Endothelial cell (in vitro differentiated cells): Measurements from ENCODE around the gene RHO. TPM values are rescaled to one million over a fixed set of nuclear protein-coding genes. Genes with fewer than 3 reads are reported as not detected.
"Not testable (repeated sequence)": the region's sequence is repeated elsewhere in the genome, so short reads cannot be mapped to it uniquely, and the experiment has no call there.

ENCODE experiments used
- DNase-seq: peaks from one replicate; pipeline ENCODE4 v3.0.0; 2021; ENCODE audit warnings: low spot score
- H3K27ac Mint-ChIP-seq: one replicate; pipeline ENCODE4 v1.8.0; 2021; ENCODE audit warnings: mixed read lengths, inconsistent platforms; ENCODE audit not compliant: unreplicated experiment
- H3K27me3 Mint-ChIP-seq: one replicate; pipeline ENCODE4 v1.8.0; 2021; ENCODE audit warnings: mild to moderate bottlenecking, moderate library complexity, mixed read lengths, inconsistent platforms; ENCODE audit not compliant: unreplicated experiment
- H3K36me3 Mint-ChIP-seq: one replicate; pipeline ENCODE4 v1.8.0; 2021; ENCODE audit warnings: mild to moderate bottlenecking, low read depth, mixed read lengths, inconsistent platforms; ENCODE audit not compliant: unreplicated experiment
- H3K4me1 Mint-ChIP-seq: one replicate; pipeline ENCODE4 v1.8.0; 2021; ENCODE audit warnings: mild to moderate bottlenecking, mixed read lengths, inconsistent platforms; ENCODE audit not compliant: unreplicated experiment
- H3K4me3 Mint-ChIP-seq: one replicate; pipeline ENCODE4 v1.8.0; 2021; ENCODE audit warnings: mild to moderate bottlenecking, mixed read lengths, inconsistent platforms; ENCODE audit not compliant: unreplicated experiment
- H3K9me3 Mint-ChIP-seq: one replicate; pipeline ENCODE4 v1.8.0; 2021; ENCODE audit warnings: mixed read lengths, inconsistent platforms; ENCODE audit not compliant: unreplicated experiment
- CTCF ChIP-seq: fragments of 200-600 bp; sonication (generic); IDR thresholded peaks from one replicate; pipeline ENCODE4 v1.5.0; 2021; ENCODE audit warnings: antibody characterized with exemption; ENCODE audit not compliant: unreplicated experiment
- total RNA-seq: library from RNA; stranded (reverse); fragmentation: NEBNext Ultra II Directional; extraction: Animal tissue kit (Norgen Biotek cat#: 25700); gene quantifications from one replicate; pipeline ENCODE4 v1.2.1, GENCODE V29; 2021; ENCODE audit not compliant: unreplicated experiment

RHO gene
- total RNA-seq, 1 donor from 2014 or later = not detected

DNA sequence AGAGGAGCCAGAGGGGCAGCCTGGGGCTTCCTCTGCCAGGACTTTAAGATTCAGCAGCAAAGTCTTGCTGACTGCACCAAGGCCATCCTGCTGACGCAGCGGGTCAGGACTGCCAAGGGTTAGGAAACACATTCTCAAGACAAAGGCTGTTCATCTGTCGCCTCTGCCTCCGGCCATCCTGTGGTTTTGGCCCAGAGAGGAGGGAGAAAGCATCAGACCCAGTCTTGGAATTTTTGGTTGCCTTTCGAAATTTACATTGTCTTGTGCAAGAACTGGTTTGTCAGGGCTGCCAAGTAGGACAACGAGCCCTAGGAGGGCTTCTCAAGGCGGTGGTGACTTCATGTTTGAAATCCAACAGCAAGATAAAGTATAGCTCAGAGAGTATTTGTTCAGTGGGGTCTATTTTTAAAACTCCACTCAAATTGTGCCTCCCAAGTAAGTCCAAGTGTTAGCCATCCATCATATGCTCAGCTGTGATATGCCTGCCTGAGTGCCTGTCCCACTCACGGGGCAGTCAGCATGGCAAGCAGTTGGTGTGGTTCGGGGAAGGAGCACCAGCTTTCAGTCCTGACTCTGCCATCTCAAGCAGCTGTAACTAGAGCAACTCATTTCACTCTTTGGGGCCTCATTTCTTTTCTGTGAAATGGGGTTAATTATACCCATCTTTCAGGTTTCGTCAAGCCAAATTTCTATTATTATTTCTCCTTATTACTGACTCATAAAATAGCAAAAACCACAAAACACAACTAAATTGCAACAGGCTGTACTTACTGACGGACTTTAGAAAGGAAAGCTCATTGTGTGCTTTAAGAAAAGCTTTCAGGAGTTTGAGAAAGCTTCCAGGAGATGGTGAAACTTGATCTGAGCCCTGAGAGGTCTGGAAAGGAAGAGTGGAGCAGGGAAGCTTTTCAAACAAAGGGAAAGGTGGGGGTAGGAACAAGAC, 42.4 kb upstream of the RHO start:
- Mint-ChIP-seq H3K4me3 (no peak overlapping the region), H3K27me3 (peaks cover 9% of the 10 kb centered on the region), H3K27ac (peak overlapping the region; percentile 70), H3K36me3 (peaks cover 19% of the 10 kb centered on the region), H3K4me1 (peaks cover 66% of the 10 kb centered on the region), H3K9me3 (no peaks in the 10 kb centered on the region)
- no peak for DNase-seq
- TF ChIP-seq CTCF = no peak

DNA sequence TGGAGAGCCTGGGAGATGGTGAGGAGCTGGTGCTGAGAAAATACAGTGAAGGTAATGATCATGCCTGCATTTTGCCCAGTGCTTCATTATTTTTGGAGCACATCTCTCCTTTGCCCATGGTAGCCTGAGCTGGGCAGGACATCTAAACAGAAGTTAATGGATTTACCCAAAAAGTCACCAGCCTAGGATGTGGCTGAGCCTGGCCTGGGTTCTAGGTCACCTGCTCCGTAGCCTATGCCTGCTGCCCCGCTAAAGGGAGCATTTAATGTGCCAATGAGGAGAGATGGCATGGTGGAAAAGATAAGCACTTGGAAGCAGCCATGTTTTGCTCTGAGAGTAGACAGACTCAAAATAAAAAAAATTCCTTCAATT, 41.8 kb upstream of the RHO start:
- H3K36me3 Mint-ChIP-seq = peaks cover 20% of the 10 kb centered on the region
- H3K27ac Mint-ChIP-seq = peak overlapping the region; percentile 70
- H3K9me3 Mint-ChIP-seq = no peaks in the 10 kb centered on the region
- H3K4me3 Mint-ChIP-seq = no peak overlapping the region
- H3K27me3 Mint-ChIP-seq = peaks cover 7% of the 10 kb centered on the region
- no peak for TF ChIP-seq CTCF
- peaks cover 69% of the 10 kb centered on the region for H3K4me1 Mint-ChIP-seq
- no peak for DNase-seq

GRCh38 chr3:129487183-129487867, 41.1 kb upstream of the RHO start:
- Mint-ChIP-seq H3K4me3 (no peak overlapping the region), H3K27ac (no peak overlapping the region), H3K36me3 (peaks cover 18% of the 10 kb centered on the region), H3K9me3 (no peaks in the 10 kb centered on the region), H3K4me1 (peaks cover 69% of the 10 kb centered on the region), H3K27me3 (peaks cover 7% of the 10 kb centered on the region)
- no peak for DNase-seq
- TF ChIP-seq CTCF = no peak

GRCh38 chr3:129487868-129488335, 40.5 kb upstream of the RHO start:
- H3K27ac Mint-ChIP-seq, H3K4me3 Mint-ChIP-seq, DNase-seq, H3K9me3 Mint-ChIP-seq, H3K27me3 Mint-ChIP-seq: not testable (repeated sequence)
- peaks cover 64% of the 10 kb centered on the region for H3K4me1 Mint-ChIP-seq
- peaks cover 15% of the 10 kb centered on the region for H3K36me3 Mint-ChIP-seq

- H3K4me3 Mint-ChIP-seq = peak overlapping the region; percentile 60
- H3K27ac Mint-ChIP-seq = peak overlapping the region; percentile 66
- not testable (repeated sequence) for H3K27me3 Mint-ChIP-seq
Measured at GRCh38 chr3:129489258-129489657, 39.2 kb upstream of the RHO start.

More at GRCh38 chr3:129489258-129489657, 39.2 kb upstream of the RHO start:
- Mint-ChIP-seq H3K36me3 (peaks cover 12% of the 10 kb centered on the region), H3K4me1 (peaks cover 73% of the 10 kb centered on the region)
- H3K9me3 Mint-ChIP-seq, DNase-seq: not testable (repeated sequence)
